ENCODE data around the gene SPTB. TPM values are rescaled to one million over a fixed set of nuclear protein-coding genes. Genes with fewer than 3 reads are reported as not detected.

The SPTB gene
- total and polyA plus RNA-seq, 10 donors, result 0.06 to 20.9 (median 3.9) TPM

- TF ChIP-seq CTCF (IDR thresholded peaks at IDR 0.05 in 8 of 11, conservative IDR thresholded peaks at IDR 0.05 in 3 of 11) (no peak), POLR2AphosphoS5 (IDR thresholded peaks at IDR 0.05) (no peak), POLR2A (IDR thresholded peaks at IDR 0.05) (no peak)
- Histone ChIP-seq H3K27ac (no peak overlapping the region), H3K4me3 (no peak overlapping the region), H3K9me3 (no peaks in the 10 kb centered on the region), H3K36me3 (no peaks in the 10 kb centered on the region), H3K27me3 (replicated peaks in 1 of 7) (peaks cover 0 to 16% (median 0%) of the 10 kb centered on the region in 7 donors), H3K4me1 (no peaks in the 10 kb centered on the region)
- DNase-seq, result no peak
- 90 to 97% (median 92%) methylated on average over 4 of the region's 4 CpGs for WGBS, 5 donors
- intact Hi-C loops (cut with DNase I; ENCODE audit: low total_unique reads), result loop anchor here (5.0 kb wide), 2 partner anchors 69 to 219 kb away; no protein-coding TSS in a partner anchor
Observed at GRCh38 chr14:64891173-64891838, 11.6 kb upstream of the SPTB start.

- H3K27me3 ChIP-seq (replicated peaks in 1 of 7), result peaks cover 0 to 16% (median 0%) of the 10 kb centered on the region in 7 donors
- intact Hi-C loops (cut with DNase I; ENCODE audit: low total_unique reads), result no loop called here
- H3K36me3 ChIP-seq, result no peaks in the 10 kb centered on the region
- WGBS, 5 donors, result 86 to 95% (median 91%) methylated on average over 6 of the region's 6 CpGs
- no peak overlapping the region for H3K4me3 ChIP-seq
- H3K9me3 ChIP-seq, result no peaks in the 10 kb centered on the region
- TF ChIP-seq POLR2A (IDR thresholded peaks at IDR 0.05), result no peak
- TF ChIP-seq CTCF (IDR thresholded peaks at IDR 0.05 in 8 of 11, conservative IDR thresholded peaks at IDR 0.05 in 3 of 11), result no peak
- no peak for TF ChIP-seq POLR2AphosphoS5 (IDR thresholded peaks at IDR 0.05)
- H3K27ac ChIP-seq, result no peak overlapping the region
- DNase-seq, result no peak
- no peaks in the 10 kb centered on the region for H3K4me1 ChIP-seq
Observed at GRCh38 chr14:64889352-64889751, 9.6 kb upstream of the SPTB start.

GRCh38 chr14:64885559-64885958, 5.9 kb upstream of the SPTB start:
- TF ChIP-seq POLR2A (IDR thresholded peaks at IDR 0.05) (no peak), POLR2AphosphoS5 (IDR thresholded peaks at IDR 0.05) (no peak), CTCF (IDR thresholded peaks at IDR 0.05 in 8 of 11, conservative IDR thresholded peaks at IDR 0.05 in 3 of 11) (no peak)
- WGBS, 5 donors, result 91 to 99% (median 97%) methylated on average over 2 of the region's 2 CpGs
- Histone ChIP-seq H3K4me3 (no peak overlapping the region), H3K27ac (no peak overlapping the region), H3K27me3 (replicated peaks in 1 of 7) (peaks cover 0 to 31% (median 14%) of the 10 kb centered on the region in 7 donors), H3K36me3 (no peaks in the 10 kb centered on the region), H3K9me3 (no peaks in the 10 kb centered on the region), H3K4me1 (peaks cover 0 to 7% (median 4%) of the 10 kb centered on the region in 6 donors)
- DNase-seq, result no peak
- intact Hi-C loops (cut with DNase I; ENCODE audit: low total_unique reads), result no loop called here

GRCh38 chr14:64880221-64881121, 764 bp upstream of the SPTB start:
- DNase-seq, result peak; percentile 80
- Histone ChIP-seq H3K4me3 (peak overlapping the region; percentile 60 to 86 (median 68)), H3K9me3 (no peaks in the 10 kb centered on the region), H3K27ac (peak overlapping the region in 3 of 8 donors; percentile 2 to 43 (median 8)), H3K36me3 (no peaks in the 10 kb centered on the region), H3K27me3 (replicated peaks in 1 of 7) (peaks cover 0 to 59% (median 32%) of the 10 kb centered on the region in 7 donors), H3K4me1 (peaks cover 7 to 25% (median 17%) of the 10 kb centered on the region in 6 donors)
- intact Hi-C loops (cut with DNase I; ENCODE audit: low total_unique reads), result no loop called here
- TF ChIP-seq POLR2AphosphoS5 (IDR thresholded peaks at IDR 0.05), result peak in 2 of 3 donors; percentile 36 to 62
- TF ChIP-seq CTCF (IDR thresholded peaks at IDR 0.05 in 8 of 11, conservative IDR thresholded peaks at IDR 0.05 in 3 of 11), result peak in 3 of 11 experiments; percentile 14 to 27 (median 20)
- TF ChIP-seq POLR2A (IDR thresholded peaks at IDR 0.05), result no peak
- 2 to 4% (median 3%) methylated on average over 41 to 49 of the region's 49 CpGs for WGBS, 5 donors
